T-helper 2 cell treated with Interferon-gamma antibody and Interleukin-4, amounts not matched to agents 5 μg/mL and 100 μg/mL, for 36 hours (primary cell): Measurements from ENCODE around the gene FITM1.
A peak's percentile ranks its signal among the peaks of the same experiment; 100 is the strongest.

Source experiments
- DNase-seq: peaks from one replicate; pipeline ENCODE4 v3.0.0; 2021; ENCODE audit warnings: low spot score
- H3K27ac Mint-ChIP-seq: one replicate; pipeline ENCODE4 v1.8.0; 2021; ENCODE audit warnings: mild to moderate bottlenecking, mixed read lengths
- H3K27me3 Mint-ChIP-seq: one replicate; pipeline ENCODE4 v1.8.0; 2021; ENCODE audit warnings: low read depth, mixed read lengths
- H3K36me3 Mint-ChIP-seq: one replicate; pipeline ENCODE4 v1.8.0; 2021; ENCODE audit warnings: low read depth, mixed read lengths
- H3K4me1 Mint-ChIP-seq: one replicate; pipeline ENCODE4 v1.8.0; 2021; ENCODE audit warnings: low read depth, mixed read lengths
- H3K4me3 Mint-ChIP-seq: one replicate; pipeline ENCODE4 v1.8.0; 2022; ENCODE audit warnings: mild to moderate bottlenecking, moderate library complexity, mixed read lengths
- H3K9me3 Mint-ChIP-seq: one replicate; pipeline ENCODE4 v1.8.0; 2021; ENCODE audit warnings: mixed read lengths

The FITM1 gene

GRCh38 chr14:24179294-24179960 lies 49.0 kb downstream of the FITM1 start:
- no peak for DNase-seq
- no peaks in the 10 kb centered on the region for H3K27me3 Mint-ChIP-seq
- no peak overlapping the region for H3K27ac Mint-ChIP-seq
- H3K9me3 Mint-ChIP-seq: no peaks in the 10 kb centered on the region
- peaks cover 59% of the 10 kb centered on the region for H3K36me3 Mint-ChIP-seq
- H3K4me3 Mint-ChIP-seq: no peak overlapping the region
- peaks cover 6% of the 10 kb centered on the region for H3K4me1 Mint-ChIP-seq

- Mint-ChIP-seq H3K27me3 (no peaks in the 10 kb centered on the region), H3K4me3 (no peak overlapping the region), H3K9me3 (no peaks in the 10 kb centered on the region), H3K4me1 (peaks cover under 1% of the 10 kb centered on the region), H3K27ac (peak overlapping the region; percentile 26), H3K36me3 (peaks cover 54% of the 10 kb centered on the region)
- no peak for DNase-seq
These were observed 49.7 kb downstream of the FITM1 start for GRCh38 chr14:24179961-24180796.

GRCh38 chr14:24181371-24182077 lies 51.1 kb downstream of the FITM1 start:
- Mint-ChIP-seq H3K36me3 (peaks cover 58% of the 10 kb centered on the region), H3K27me3 (no peaks in the 10 kb centered on the region), H3K27ac (no peak overlapping the region), H3K9me3 (no peaks in the 10 kb centered on the region), H3K4me3 (no peak overlapping the region), H3K4me1 (no peaks in the 10 kb centered on the region)
- no peak for DNase-seq
